HG03342 (cell line): ENCODE measurements around the gene ACSM3.

ENCODE experiments used
- ATAC-seq: cut with Tn5 transposase; IDR thresholded peaks from one replicate; pipeline ENCODE4 v1.9.1; 2021; ENCODE audit warnings: mild to moderate bottlenecking, moderate library complexity; ENCODE audit not compliant: unreplicated experiment

ACSM3 gene

GRCh38 chr16:20803561-20804214, 39.9 kb downstream of the ACSM3 start:
- ATAC-seq = no peak

GRCh38 chr16:20805684-20806167, 41.9 kb downstream of the ACSM3 start:
- peak; percentile 32 for ATAC-seq

GRCh38 chr16:20806168-20807050, 42.6 kb downstream of the ACSM3 start, which contains the start of the genes ERI2 and REXO5:
TSS of gene ERI2 (minus strand) at chr16:20806472. CDS start at chr16:20806430, 42 bp downstream.
TSS of gene REXO5 (plus strand) at chr16:20806527. CDS start at chr16:20806954, 427 bp downstream.
- ATAC-seq = peak; percentile 78

GRCh38 chr16:20807862-20808261, 44.0 kb downstream of the ACSM3 start:
- ATAC-seq = no peak

GRCh38 chr16:20811889-20812439, 48.1 kb downstream of the ACSM3 start:
- no peak for ATAC-seq

- ATAC-seq = no peak
Measured at GRCh38 chr16:20812510-20812909, 48.7 kb downstream of the ACSM3 start.

GRCh38 chr16:20814784-20815183, 51.0 kb downstream of the ACSM3 start:
- no peak for ATAC-seq

GRCh38 chr16:20818929-20819585, 55.2 kb downstream of the ACSM3 start:
- ATAC-seq = no peak

- ATAC-seq = no peak
Measured at GRCh38 chr16:20821682-20822081, 57.9 kb downstream of the ACSM3 start.

GRCh38 chr16:20822521-20823325, 58.9 kb downstream of the ACSM3 start:
- no peak for ATAC-seq

GRCh38 chr16:20826039-20826566, 62.3 kb downstream of the ACSM3 start:
- ATAC-seq = no peak

GRCh38 chr16:20829536-20829935, 65.7 kb downstream of the ACSM3 start:
- ATAC-seq = no peak

GRCh38 chr16:20830372-20830771, 66.6 kb downstream of the ACSM3 start:
- ATAC-seq = no peak

- no peak for ATAC-seq
Measured at GRCh38 chr16:20833086-20833485, 69.3 kb downstream of the ACSM3 start.

- ATAC-seq = no peak
Measured at GRCh38 chr16:20838240-20838639, 74.4 kb downstream of the ACSM3 start.

- no peak for ATAC-seq
Measured at GRCh38 chr16:20839504-20839903, 75.7 kb downstream of the ACSM3 start.

GRCh38 chr16:20844054-20844453, 80.2 kb downstream of the ACSM3 start:
- no peak for ATAC-seq

GRCh38 chr16:20844588-20844987, 80.8 kb downstream of the ACSM3 start:
- no peak for ATAC-seq

GRCh38 chr16:20846030-20846429, 82.2 kb downstream of the ACSM3 start:
- ATAC-seq = no peak

- no peak for ATAC-seq
Measured at GRCh38 chr16:20846551-20846950, 82.7 kb downstream of the ACSM3 start.
